GM18505 (cell line): ENCODE data around the gene SOSTDC1.
"Not testable (repeated sequence)": the region's sequence is repeated elsewhere in the genome, so short reads cannot be mapped to it uniquely, and the experiment has no call there.

Experiments
- ATAC-seq: cut with Tn5 transposase; IDR thresholded peaks from one replicate; pipeline ENCODE4 v1.9.1; 2021; ENCODE audit not compliant: unreplicated experiment
- POLR2A ChIP-seq: IDR thresholded peaks from 4 replicates; pipeline ENCODE4 v1.6.1; 2011; ENCODE audit warnings: borderline replicate concordance; ENCODE audit not compliant: insufficient read depth, insufficient read length; ENCODE audit errors: extremely low read depth

Gene SOSTDC1

GRCh38 chr7:16491148-16491547 is 25.6 kb upstream of the SOSTDC1 start:
- ATAC-seq, result no peak
- no peak for TF ChIP-seq POLR2A

DNA sequence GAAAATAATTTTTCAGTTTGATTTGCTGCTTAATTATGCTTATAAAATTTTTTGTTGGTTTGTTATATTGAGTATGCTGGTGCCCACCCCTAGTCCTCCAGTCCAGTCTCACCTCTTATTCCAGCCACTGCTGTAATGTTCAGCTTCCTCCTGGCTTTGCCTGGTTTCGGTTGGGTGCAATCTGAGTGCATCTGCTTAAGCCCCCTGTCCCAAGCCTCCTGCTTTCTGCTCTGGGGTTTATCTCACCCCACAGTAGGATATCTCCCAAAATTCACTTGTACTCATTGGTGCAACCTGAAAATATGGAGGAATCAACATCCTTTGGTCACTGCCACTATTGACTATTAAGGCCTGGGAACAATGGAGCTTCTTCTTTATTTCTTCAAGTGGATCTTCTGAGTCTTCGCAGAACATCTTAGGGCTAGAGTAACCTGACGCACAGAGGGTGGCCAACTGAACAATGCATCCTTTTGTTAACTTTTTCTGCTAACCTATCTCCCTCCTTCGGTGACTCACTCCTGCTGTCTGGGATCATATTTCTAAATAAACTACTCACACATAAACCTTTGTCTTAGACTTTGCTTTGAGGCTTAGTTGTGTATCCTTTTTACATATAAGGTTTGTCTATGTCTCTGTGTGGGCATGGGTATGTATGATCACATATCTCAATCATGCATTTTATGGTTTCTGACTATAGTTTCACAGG is 19.1 kb upstream of the SOSTDC1 start:
- no peak for TF ChIP-seq POLR2A
- no peak for ATAC-seq

- no peak for ATAC-seq
- no peak for TF ChIP-seq POLR2A
Measured at GRCh38 chr7:16479591-16479990, 14.1 kb upstream of the SOSTDC1 start.

GRCh38 chr7:16479161-16479560 is 13.6 kb upstream of the SOSTDC1 start:
- TF ChIP-seq POLR2A, result no peak
- ATAC-seq, result no peak

- no peak for ATAC-seq
- TF ChIP-seq POLR2A, result no peak
Measured at GRCh38 chr7:16471933-16472332, 6.4 kb upstream of the SOSTDC1 start.

GRCh38 chr7:16463949-16464715 is 1.4 kb downstream of the SOSTDC1 start:
- ATAC-seq, result no peak
- no peak for TF ChIP-seq POLR2A

DNA sequence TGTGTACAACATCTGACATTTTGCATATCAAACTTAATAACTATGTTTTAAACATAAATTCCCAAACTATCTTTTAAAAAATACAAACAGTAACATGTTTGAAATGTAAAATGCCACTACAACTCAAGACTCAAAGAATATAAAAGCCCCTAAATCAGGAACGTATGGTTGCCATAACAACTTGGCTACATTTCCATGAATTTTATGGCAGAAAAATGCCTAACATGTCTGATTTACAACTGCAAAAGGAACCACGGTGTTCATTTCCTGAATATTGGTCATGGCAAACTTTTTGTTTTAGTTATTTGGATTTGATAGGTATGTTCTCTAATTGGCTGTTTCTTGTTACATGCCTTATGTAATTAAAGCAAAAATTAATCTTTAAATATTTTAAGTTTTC is 2.0 kb downstream of the SOSTDC1 start:
- no peak for ATAC-seq
- TF ChIP-seq POLR2A, result no peak

- no peak for ATAC-seq
- TF ChIP-seq POLR2A, result no peak
Measured at GRCh38 chr7:16462431-16462889, 3.1 kb downstream of the SOSTDC1 start.

GRCh38 chr7:16460789-16461493 is 4.6 kb downstream of the SOSTDC1 start:
- ATAC-seq, result no peak
- TF ChIP-seq POLR2A, result no peak

- ATAC-seq, result not testable (repeated sequence)
Measured at GRCh38 chr7:16456303-16456702, 9.2 kb downstream of the SOSTDC1 start.

GRCh38 chr7:16455591-16455990 is 9.9 kb downstream of the SOSTDC1 start:
- no peak for ATAC-seq
- no peak for TF ChIP-seq POLR2A

DNA sequence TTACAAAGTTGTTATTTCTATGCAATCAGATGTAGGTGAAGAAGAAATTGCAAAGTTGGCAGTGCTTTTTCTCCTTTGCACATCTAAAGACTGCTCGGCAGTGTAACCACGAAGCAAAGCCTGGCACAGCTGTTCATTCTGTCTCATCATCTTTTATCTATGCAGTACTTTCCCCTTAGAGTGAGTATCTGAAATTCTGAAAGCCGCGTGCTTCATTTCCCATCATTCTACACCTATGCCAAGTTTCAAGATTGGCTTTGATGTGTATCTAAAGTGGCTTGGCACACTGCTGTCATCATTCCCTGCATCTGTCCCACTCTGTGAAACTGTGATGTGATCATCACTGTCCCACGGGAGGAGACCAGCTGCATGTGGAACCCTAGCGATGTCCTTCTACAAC is 15.2 kb downstream of the SOSTDC1 start:
- no peak for TF ChIP-seq POLR2A
- no peak for ATAC-seq

GRCh38 chr7:16447876-16448275 is 17.7 kb downstream of the SOSTDC1 start:
- no peak for TF ChIP-seq POLR2A
- ATAC-seq, result no peak

DNA sequence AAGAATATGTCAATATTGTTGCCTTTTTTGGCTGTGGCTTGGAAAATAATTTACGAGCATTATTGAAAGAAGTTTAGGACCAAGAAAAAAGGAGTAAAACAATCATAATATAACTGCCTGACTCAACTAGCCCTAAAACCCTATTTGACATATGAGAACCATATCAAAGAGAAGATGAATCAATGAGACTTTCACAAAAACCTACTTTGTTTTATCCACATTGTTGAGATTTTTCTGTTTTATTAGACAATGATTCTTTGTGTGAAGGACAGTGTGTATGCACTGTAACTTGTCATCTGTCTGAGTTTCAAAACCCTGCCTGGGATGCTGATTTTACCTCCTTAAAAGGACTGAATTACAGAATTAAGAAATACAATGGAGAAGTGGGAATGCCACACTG is 19.0 kb downstream of the SOSTDC1 start:
- no peak for ATAC-seq
- no peak for TF ChIP-seq POLR2A

DNA sequence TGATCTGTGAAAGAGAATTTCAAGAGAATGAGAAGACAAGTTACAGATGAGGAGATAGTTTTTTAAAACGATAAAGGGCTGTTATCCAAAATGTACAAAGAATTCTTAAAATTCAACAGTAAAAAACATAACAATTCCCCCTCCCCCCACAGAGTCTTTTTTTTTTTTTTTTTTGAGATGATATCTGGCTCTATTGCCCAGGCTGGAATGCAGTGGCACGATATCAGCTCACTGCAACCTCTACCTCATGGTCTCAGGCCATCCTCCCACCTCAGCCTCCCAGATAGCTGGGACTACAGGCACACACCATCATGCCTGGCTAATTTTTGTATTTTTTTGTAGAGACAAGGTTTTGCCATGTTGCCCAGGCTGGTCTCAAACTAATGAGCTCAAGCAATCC is 21.7 kb downstream of the SOSTDC1 start:
- not testable (repeated sequence) for ATAC-seq
